ENCODE results near the gene LMAN1L. TPM values are rescaled to one million over a fixed set of nuclear protein-coding genes. Genes with fewer than 3 reads are reported as not detected.
"Not testable (repeated sequence)": the region's sequence is repeated elsewhere in the genome, so short reads cannot be mapped to it uniquely, and the experiment has no call there.

Gene LMAN1L
- total RNA-seq, 1 donor from 2014 or later = 0.64 TPM

GRCh38 chr15:74781431-74782258 lies 31.0 kb upstream of the LMAN1L start, which contains the start of gene CSK:
CSK (plus strand) TSS chr15:74782080; CDS start chr15:74798298, 16,218 bp downstream.
- DNase-seq (ENCODE audit: extremely low read depth, low read depth, low spot score) = no peak

- DNase-seq (ENCODE audit: extremely low read depth, low read depth, low spot score) = no peak
Observed at GRCh38 chr15:74782259-74783071, 30.2 kb upstream of the LMAN1L start.

- DNase-seq (ENCODE audit: extremely low read depth, low read depth, low spot score) = no peak
Observed at GRCh38 chr15:74783072-74783807, 29.4 kb upstream of the LMAN1L start.

- no peak for DNase-seq (ENCODE audit: extremely low read depth, low read depth, low spot score)
Observed at GRCh38 chr15:74783808-74784175, 28.8 kb upstream of the LMAN1L start.

GRCh38 chr15:74784426-74785193 lies 28.0 kb upstream of the LMAN1L start:
- DNase-seq (ENCODE audit: extremely low read depth, low read depth, low spot score) = no peak

- DNase-seq (ENCODE audit: extremely low read depth, low read depth, low spot score) = no peak
Observed at GRCh38 chr15:74785194-74786032, 27.2 kb upstream of the LMAN1L start.

- DNase-seq (ENCODE audit: extremely low read depth, low read depth, low spot score) = not testable (repeated sequence)
Observed at GRCh38 chr15:74786081-74786480, 26.6 kb upstream of the LMAN1L start.

GRCh38 chr15:74786551-74787165 lies 26.0 kb upstream of the LMAN1L start:
- DNase-seq (ENCODE audit: extremely low read depth, low read depth, low spot score) = no peak

- DNase-seq (ENCODE audit: extremely low read depth, low read depth, low spot score) = no peak
Observed at GRCh38 chr15:74787251-74788041, 25.2 kb upstream of the LMAN1L start.

GRCh38 chr15:74788042-74788682 lies 24.5 kb upstream of the LMAN1L start:
- no peak for DNase-seq (ENCODE audit: extremely low read depth, low read depth, low spot score)

GRCh38 chr15:74788683-74789151 lies 23.9 kb upstream of the LMAN1L start:
- DNase-seq (ENCODE audit: extremely low read depth, low read depth, low spot score) = no peak

GRCh38 chr15:74789171-74789631 lies 23.4 kb upstream of the LMAN1L start:
- DNase-seq (ENCODE audit: extremely low read depth, low read depth, low spot score) = no peak

GRCh38 chr15:74789741-74790079 lies 22.9 kb upstream of the LMAN1L start:
- no peak for DNase-seq (ENCODE audit: extremely low read depth, low read depth, low spot score)

- no peak for DNase-seq (ENCODE audit: extremely low read depth, low read depth, low spot score)
Observed at GRCh38 chr15:74790080-74790916, 22.3 kb upstream of the LMAN1L start.

- DNase-seq (ENCODE audit: extremely low read depth, low read depth, low spot score) = no peak
Observed at GRCh38 chr15:74791007-74791406, 21.6 kb upstream of the LMAN1L start.

- DNase-seq (ENCODE audit: extremely low read depth, low read depth, low spot score) = no peak
Observed at GRCh38 chr15:74791667-74792066, 21.0 kb upstream of the LMAN1L start.
